Ishikawa (cell line): ENCODE results near the gene C14orf132.

Experiments used
- CEBPB ChIP-seq: IDR thresholded peaks from 2 replicates; pipeline ENCODE4 v1.6.1; 2012
- CREB1 ChIP-seq: IDR thresholded peaks from 2 replicates; pipeline ENCODE4 v1.6.1; 2012; ENCODE audit warnings: low read depth
- EP300 ChIP-seq: IDR thresholded peaks from 2 replicates; pipeline ENCODE4 v1.6.1; 2012; ENCODE audit warnings: borderline replicate concordance
- NFIC ChIP-seq: IDR thresholded peaks from 2 replicates; pipeline ENCODE4 v1.6.1; 2012
- RAD21 ChIP-seq: IDR thresholded peaks from 2 replicates; pipeline ENCODE4 v1.6.1; 2012; ENCODE audit warnings: low read depth
- REST ChIP-seq: IDR thresholded peaks from 2 replicates; pipeline ENCODE4 v1.6.1; 2012; ENCODE audit warnings: low read depth, mild to moderate bottlenecking
- TCF12 ChIP-seq: IDR thresholded peaks from 2 replicates; pipeline ENCODE4 v1.6.1; 2012; ENCODE audit warnings: low read depth
- TF ChIP-seq, protein P1 (sequence below): IDR thresholded peaks from 2 replicates; pipeline ENCODE4 v1.6.1; 2012

DNA sequence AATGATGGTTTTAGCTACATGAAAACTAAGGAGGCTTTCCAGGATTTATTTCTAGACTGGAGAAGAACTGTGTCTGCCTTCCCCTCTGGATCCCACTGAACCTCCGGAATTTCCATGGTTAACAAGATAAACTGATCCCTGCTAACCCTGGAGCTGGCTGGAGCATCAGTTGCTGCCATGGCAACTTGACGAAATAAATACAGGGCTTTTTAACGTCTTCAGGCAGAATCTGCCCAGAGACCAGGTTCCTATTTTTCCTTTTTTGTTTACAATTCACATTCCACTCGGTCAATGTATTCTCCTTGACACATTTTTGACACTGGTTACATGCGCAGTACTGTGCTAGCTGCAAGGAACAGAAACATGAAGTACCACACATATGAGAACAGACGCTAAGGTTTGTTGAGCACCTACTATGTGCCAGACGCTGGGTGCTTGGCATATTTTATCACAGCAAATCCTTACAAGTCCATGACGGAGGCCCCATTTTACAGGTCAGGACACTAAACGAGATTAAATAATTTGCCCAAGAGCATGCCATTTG lies 1.7 kb downstream of the C14orf132 start:
- no peak for TF ChIP-seq CEBPB
- TF ChIP-seq, protein P1, sequence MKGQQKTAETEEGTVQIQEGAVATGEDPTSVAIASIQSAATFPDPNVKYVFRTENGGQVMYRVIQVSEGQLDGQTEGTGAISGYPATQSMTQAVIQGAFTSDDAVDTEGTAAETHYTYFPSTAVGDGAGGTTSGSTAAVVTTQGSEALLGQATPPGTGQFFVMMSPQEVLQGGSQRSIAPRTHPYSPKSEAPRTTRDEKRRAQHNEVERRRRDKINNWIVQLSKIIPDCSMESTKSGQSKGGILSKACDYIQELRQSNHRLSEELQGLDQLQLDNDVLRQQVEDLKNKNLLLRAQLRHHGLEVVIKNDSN, result no peak
- TF ChIP-seq CREB1, result no peak
- no peak for TF ChIP-seq EP300
- TF ChIP-seq TCF12, result no peak
- no peak for TF ChIP-seq NFIC
- no peak for TF ChIP-seq RAD21
- TF ChIP-seq REST, result no peak
